Activated naive CD4-positive, alpha-beta T cell treated with anti-CD3 and anti-CD28 coated beads, Interleukin-2, amount 50 U/mL, for 72 hours (primary cell): ENCODE data around the gene GSTO1. TPM values are rescaled to one million over a fixed set of nuclear protein-coding genes. Genes with fewer than 3 reads are reported as not detected.
A peak's percentile ranks its signal among the peaks of the same experiment; 100 is the strongest.

Experiments
- ATAC-seq, 2 donors: fragments of 150-1000 bp; cut with Tn5 transposase; 2 replicates each; pipeline ENCODE4 v1.10.0; 2021; ENCODE audit warnings: mild to moderate bottlenecking in 2 of 2, moderate library complexity in 2 of 2
- DNase-seq, 2 donors: peaks; one replicate each; pipeline ENCODE4 v3.0.0; 2021 to 2022; ENCODE audit warnings: low spot score in 2 of 2
- H3K27ac Mint-ChIP-seq, 2 donors: one replicate each; pipeline ENCODE4 v1.8.0; 2022; ENCODE audit warnings: mild to moderate bottlenecking in 2 of 2, mixed read lengths in 2 of 2
- H3K36me3 Mint-ChIP-seq, 2 donors: one replicate each; pipeline ENCODE4 v1.8.0; 2022; ENCODE audit warnings: mixed read lengths in 2 of 2
- H3K9me3 Mint-ChIP-seq, 2 donors: one replicate each; pipeline ENCODE4 v1.8.0; 2022; ENCODE audit warnings: mixed read lengths in 2 of 2
- total RNA-seq, 2 donors: library from RNA; stranded (reverse); gene quantifications; one replicate each; pipeline ENCODE4 v1.2.3, GENCODE V29; 2022

The GSTO1 gene
- total RNA-seq, 2 donors from 2014 or later, result 232 to 431 TPM

- no peak for DNase-seq
- H3K27ac Mint-ChIP-seq, result no peak overlapping the region
- H3K9me3 Mint-ChIP-seq, result no peaks in the 10 kb centered on the region
- no peaks in the 10 kb centered on the region for H3K36me3 Mint-ChIP-seq
- no peak for ATAC-seq
Measured at GRCh38 chr10:104288355-104288754, 33.7 kb downstream of the GSTO1 start.

- DNase-seq (peak; percentile 83 to 91), ATAC-seq (peak; percentile 93 to 95)
- H3K27ac Mint-ChIP-seq, result no peak overlapping the region
- H3K36me3 Mint-ChIP-seq, result no peaks in the 10 kb centered on the region
- no peaks in the 10 kb centered on the region for H3K9me3 Mint-ChIP-seq
Measured at GRCh38 chr10:104291439-104291951, 36.8 kb downstream of the GSTO1 start.

- Mint-ChIP-seq H3K9me3 (no peaks in the 10 kb centered on the region), H3K27ac (peak overlapping the region in 1 of 2 donors; percentile 67), H3K36me3 (no peaks in the 10 kb centered on the region)
- no peak for DNase-seq
- peak in 1 of 2 donors; percentile 78 for ATAC-seq
Measured at GRCh38 chr10:104293011-104293410, 38.3 kb downstream of the GSTO1 start.

DNA sequence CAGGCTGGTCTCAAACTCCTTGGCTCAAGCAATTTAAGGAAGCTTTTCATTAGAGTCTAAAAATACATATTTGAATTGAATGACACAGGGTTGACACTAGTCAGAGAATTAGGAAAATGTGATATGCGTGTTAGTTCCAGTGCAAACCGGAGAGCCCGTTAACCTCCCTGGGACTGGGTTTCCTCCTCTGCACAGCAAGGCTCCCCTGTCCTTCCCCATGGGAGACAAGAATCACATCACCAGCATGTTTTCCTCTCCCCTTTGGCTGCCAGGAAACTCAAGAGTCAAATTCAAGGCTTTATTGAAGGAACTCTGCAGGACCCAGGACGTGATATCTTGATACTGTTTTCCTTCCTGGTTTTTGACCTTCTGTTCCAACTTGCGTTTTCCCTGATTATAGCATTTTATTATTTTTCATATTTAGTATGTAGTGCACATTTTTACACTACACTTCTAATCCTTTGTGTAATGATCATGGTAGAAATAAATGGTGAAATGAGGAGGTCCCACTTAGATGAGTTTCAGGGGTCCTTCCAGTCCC, 39.2 kb downstream of the GSTO1 start:
- H3K27ac Mint-ChIP-seq, result no peak overlapping the region
- no peaks in the 10 kb centered on the region for H3K36me3 Mint-ChIP-seq
- ATAC-seq (no peak), DNase-seq (no peak)
- no peaks in the 10 kb centered on the region for H3K9me3 Mint-ChIP-seq

- Mint-ChIP-seq H3K9me3 (peaks cover 0 to 2% of the 10 kb centered on the region in 2 donors), H3K36me3 (peaks cover 0 to 10% of the 10 kb centered on the region in 2 donors), H3K27ac (no peak overlapping the region)
- ATAC-seq (no peak), DNase-seq (no peak)
Measured at GRCh38 chr10:104296687-104297436, 42.2 kb downstream of the GSTO1 start.

DNA sequence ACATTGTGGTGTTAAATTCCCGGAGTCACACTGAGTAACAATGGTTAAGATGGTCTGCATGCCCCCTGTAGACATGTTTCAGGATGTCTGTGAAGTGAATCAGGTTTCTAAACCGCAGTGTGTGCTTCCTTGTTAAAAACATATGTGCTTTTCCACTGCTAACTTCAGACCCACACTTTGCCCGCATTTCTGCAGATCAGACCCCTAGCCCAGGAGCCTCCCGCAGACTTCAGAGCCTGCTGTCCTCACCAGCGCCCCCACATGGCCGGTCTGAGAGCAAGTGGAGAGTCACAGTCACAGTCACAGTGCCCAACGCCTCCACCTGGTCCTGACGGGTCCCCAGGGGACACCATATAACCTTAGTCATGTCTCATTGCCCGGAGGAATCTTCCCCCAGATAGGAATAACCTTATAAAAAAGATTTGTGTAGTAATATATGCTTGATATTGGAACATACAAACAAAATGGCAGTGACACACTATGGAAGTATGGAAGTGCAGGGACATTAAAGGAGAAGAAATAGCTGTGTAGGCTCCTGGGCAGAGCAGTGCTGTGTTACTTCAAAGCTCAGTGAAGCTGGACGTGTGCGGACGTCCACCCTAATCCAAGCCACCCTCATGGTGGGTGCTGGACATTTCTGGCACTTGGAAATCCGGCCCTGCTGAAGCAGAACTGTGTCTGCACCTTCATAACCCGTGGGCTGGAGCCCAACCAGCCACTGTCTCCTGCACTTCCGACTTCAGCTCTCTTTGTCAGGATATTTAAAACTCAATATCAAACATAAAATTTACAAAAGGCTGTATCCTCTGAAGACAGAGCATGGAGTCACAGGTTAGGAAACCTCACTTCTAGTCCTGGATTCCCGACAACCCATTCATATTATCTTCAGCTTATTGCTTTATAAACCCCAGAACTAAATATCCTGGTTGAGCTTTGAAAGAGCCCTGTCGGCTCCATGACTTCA, 43.3 kb downstream of the GSTO1 start:
- Mint-ChIP-seq H3K36me3 (peaks cover 0 to 22% of the 10 kb centered on the region in 2 donors), H3K27ac (peak overlapping the region in 1 of 2 donors; percentile 62), H3K9me3 (peaks cover 0 to 8% of the 10 kb centered on the region in 2 donors)
- DNase-seq (peak in 1 of 2 donors; percentile 52), ATAC-seq (peak in 1 of 2 donors; percentile 38)

DNA sequence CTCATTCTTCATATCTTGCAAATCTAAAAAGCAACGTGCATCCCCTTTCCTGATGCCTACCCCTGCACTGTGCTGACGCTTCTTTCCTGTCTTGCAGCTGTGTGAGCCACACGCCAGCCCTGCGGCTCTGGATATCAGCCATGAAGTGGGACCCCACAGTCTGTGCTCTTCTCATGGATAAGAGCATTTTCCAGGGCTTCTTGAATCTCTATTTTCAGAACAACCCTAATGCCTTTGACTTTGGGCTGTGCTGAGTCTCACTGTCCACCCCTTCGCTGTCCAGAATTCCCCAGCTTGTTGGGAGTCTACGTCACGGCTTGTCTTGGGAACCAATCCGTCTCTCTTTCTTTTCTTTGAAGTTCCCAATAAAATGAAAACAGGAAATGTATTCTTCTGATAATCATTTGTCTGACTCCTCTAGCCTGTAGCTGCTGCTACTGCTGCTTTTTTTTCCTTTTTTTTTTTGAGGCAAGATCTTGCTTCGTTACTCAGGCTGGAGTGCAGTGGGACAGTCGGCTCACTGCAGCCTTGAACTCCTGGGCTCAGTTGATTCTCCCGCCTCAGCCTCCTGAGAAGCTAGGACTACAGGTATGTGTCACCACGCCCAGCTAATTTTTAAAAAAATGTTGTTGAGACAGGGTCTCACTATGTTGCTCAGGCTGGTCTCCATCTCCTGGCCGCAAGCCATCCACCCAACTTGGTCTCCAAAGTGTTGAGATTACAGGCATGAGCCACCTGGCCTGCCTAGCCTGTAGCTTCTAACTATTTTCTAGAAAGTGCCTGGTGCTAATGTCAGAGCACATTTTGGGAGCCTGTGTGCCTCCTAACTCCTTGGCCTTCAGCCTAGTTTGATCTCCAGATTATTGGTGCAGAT, 44.6 kb downstream of the GSTO1 start:
- H3K9me3 Mint-ChIP-seq, result peaks cover 0 to 13% of the 10 kb centered on the region in 2 donors
- DNase-seq, result no peak
- H3K36me3 Mint-ChIP-seq, result peaks cover 0 to 32% of the 10 kb centered on the region in 2 donors
- no peak for ATAC-seq
- H3K27ac Mint-ChIP-seq, result peak overlapping the region in 1 of 2 donors; percentile 93

DNA sequence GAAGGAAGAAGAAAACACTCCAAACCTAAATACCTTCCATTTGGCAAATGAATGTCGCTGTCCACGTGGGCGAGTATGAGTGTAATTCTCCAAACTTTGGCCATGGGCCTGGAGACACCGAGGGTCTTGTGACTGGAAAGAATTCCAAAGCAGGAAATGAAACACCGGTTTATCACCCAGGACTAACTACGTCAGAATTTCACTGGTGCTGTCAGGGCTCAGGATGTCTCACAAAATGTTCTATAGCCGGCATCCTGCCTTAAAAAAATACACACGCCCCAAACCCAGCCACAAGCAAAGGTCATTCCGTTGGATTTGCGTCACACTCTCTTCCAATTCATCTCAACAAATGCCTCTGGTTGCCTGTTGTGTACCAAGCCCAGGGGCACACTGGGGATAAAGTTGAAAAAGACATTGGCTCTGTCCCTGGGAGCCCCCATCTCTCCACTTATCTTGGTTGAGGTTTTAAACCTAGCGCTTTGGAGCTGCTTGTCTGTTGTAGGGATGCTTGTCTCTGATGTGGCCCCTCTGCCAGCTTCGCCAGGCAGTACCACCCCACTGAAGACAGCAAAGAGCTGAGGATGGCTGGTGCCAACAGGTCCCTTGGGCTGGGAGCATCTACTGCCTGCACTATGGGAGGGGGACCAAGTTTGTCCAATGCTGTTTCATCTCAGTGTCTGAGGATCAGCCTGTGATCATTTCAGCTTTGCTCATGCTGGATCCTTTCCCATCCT, 45.5 kb downstream of the GSTO1 start:
- peak; percentile 22 to 54 for ATAC-seq
- DNase-seq, result no peak
- H3K36me3 Mint-ChIP-seq, result peaks cover 0 to 33% of the 10 kb centered on the region in 2 donors
- H3K27ac Mint-ChIP-seq, result peak overlapping the region; percentile 81 to 93
- H3K9me3 Mint-ChIP-seq, result peaks cover 0 to 13% of the 10 kb centered on the region in 2 donors

GRCh38 chr10:104300736-104301292, 46.1 kb downstream of the GSTO1 start:
- Mint-ChIP-seq H3K9me3 (peaks cover 0 to 13% of the 10 kb centered on the region in 2 donors), H3K27ac (peak overlapping the region; percentile 81 to 93), H3K36me3 (peaks cover 0 to 33% of the 10 kb centered on the region in 2 donors)
- DNase-seq, result no peak
- ATAC-seq, result peak; percentile 53 to 71

DNA sequence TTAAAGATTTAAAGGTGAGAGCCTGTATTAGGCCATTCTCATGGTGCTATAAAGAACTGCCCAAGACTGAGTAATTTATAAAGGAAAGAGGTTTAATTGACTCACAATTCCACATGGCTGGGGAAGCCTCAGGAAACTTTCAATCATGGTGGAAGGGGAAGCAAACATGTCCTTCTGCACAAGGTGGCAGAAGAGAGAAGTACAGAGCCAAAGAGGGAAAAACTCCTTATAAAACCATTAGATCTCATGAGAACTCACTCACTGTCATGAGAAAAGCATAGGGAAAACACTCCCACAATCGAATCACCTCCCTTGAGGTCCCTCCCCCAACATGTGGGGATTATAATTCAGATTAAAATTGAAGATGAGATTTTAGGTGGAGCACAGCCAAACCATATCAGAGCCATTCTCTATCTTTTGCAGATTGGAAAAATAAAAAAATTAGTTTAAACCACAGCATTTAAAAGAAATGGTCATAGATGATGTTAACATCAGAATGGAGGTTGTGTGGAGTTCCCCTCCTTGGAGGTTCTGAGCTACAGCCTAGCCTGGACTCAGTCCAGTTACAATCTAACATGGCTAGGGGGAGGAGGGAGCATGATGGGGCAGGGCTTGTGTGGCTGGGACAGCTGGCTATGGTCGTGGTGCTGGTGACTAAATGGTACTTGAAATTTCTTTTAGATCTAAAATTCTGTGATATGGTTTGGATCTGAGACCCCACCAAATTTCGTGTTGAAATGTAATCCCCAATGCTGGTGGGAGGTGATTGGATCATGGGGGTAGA, 47.4 kb downstream of the GSTO1 start:
- DNase-seq, result no peak
- Mint-ChIP-seq H3K27ac (peak overlapping the region in 1 of 2 donors; percentile 93), H3K36me3 (peaks cover 0 to 33% of the 10 kb centered on the region in 2 donors), H3K9me3 (peaks cover 0 to 13% of the 10 kb centered on the region in 2 donors)
- ATAC-seq, result peak in 1 of 2 donors; percentile 9

GRCh38 chr10:104303594-104304355, 49.1 kb downstream of the GSTO1 start:
- Mint-ChIP-seq H3K27ac (peak overlapping the region; percentile 13 to 42), H3K36me3 (peaks cover 0 to 33% of the 10 kb centered on the region in 2 donors), H3K9me3 (peaks cover 0 to 13% of the 10 kb centered on the region in 2 donors)
- DNase-seq (no peak), ATAC-seq (no peak)

- Mint-ChIP-seq H3K27ac (peak overlapping the region in 1 of 2 donors; percentile 13), H3K9me3 (peaks cover 0 to 13% of the 10 kb centered on the region in 2 donors), H3K36me3 (peaks cover 0 to 33% of the 10 kb centered on the region in 2 donors)
- ATAC-seq, result no peak
- DNase-seq, result no peak
Measured at GRCh38 chr10:104304356-104304745, 49.7 kb downstream of the GSTO1 start.

DNA sequence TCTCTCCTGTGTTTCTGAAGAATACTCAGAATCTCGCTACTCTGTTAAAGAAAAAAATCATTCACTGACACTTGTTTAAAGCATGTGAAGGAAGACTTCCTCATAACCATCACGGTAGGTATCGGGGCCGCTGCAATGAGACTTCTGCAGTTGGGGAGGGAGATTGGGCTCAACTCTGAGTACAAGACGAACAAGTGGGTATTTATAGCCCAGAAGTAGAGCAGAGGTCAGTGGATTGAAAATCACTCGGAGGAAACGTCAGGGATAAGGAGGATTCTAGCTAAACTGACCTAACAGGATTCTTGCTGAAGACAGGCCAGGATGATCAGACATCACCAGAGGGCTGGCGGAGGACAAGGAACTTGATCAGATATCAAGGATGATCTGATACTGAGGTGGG, 50.2 kb downstream of the GSTO1 start:
- Mint-ChIP-seq H3K27ac (no peak overlapping the region), H3K36me3 (peaks cover 0 to 37% of the 10 kb centered on the region in 2 donors)
- ATAC-seq, result no peak

More for the DNA sequence above, 50.2 kb downstream of the GSTO1 start:
- no peak for DNase-seq
- peaks cover 0 to 13% of the 10 kb centered on the region in 2 donors for H3K9me3 Mint-ChIP-seq
